Activated B cell treated with CpG ODN at 0.5 μM for 24 hours (primary cell): ENCODE data around the gene CD247. TPM values are rescaled to one million over a fixed set of nuclear protein-coding genes. Genes with fewer than 3 reads are reported as not detected.

Source experiments
- ATAC-seq: fragments of 200-7000 bp; cut with Tn5 transposase; one replicate; pipeline ENCODE4 v1.10.0; 2021; ENCODE audit warnings: low read depth, mild to moderate bottlenecking, moderate library complexity
- CTCF ChIA-PET: fragments of 350-600 bp; sonication (Branson Sonifier 250); formaldehyde crosslinking; loops from one replicate; lab custom pipeline; 2021; ENCODE audit warnings: antibody characterized with exemption; lab: Charles Lee
- POLR2A ChIA-PET: fragments of 350-600 bp; sonication (Branson Sonifier 250); formaldehyde crosslinking; loops from one replicate; lab custom pipeline; 2021; ENCODE audit warnings: antibody characterized with exemption; lab: Charles Lee
- DNase-seq: peaks from one replicate; pipeline ENCODE4 v3.0.0; 2022
- H3K27ac Mint-ChIP-seq: one replicate; pipeline ENCODE4 v1.8.0; 2020; ENCODE audit warnings: mixed read lengths
- H3K27me3 Mint-ChIP-seq: one replicate; pipeline ENCODE4 v1.8.0; 2021; ENCODE audit warnings: mixed read lengths
- H3K36me3 Mint-ChIP-seq: one replicate; pipeline ENCODE4 v1.8.0; 2021; ENCODE audit warnings: low read depth, mixed read lengths
- H3K4me1 Mint-ChIP-seq: one replicate; pipeline ENCODE4 v1.8.0; 2021; ENCODE audit warnings: mixed read lengths
- H3K4me3 Mint-ChIP-seq: one replicate; pipeline ENCODE4 v1.8.0; 2020; ENCODE audit warnings: mild to moderate bottlenecking, mixed read lengths
- H3K9me3 Mint-ChIP-seq: one replicate; pipeline ENCODE4 v1.8.0; 2020; ENCODE audit warnings: mixed read lengths
- intact Hi-C: fragments of 100-400 bp; cut with micrococcal nuclease; formaldehyde crosslinking; loops from one replicate; pipeline ENCODE4 v1.15.1; 2024
- total RNA-seq: library from RNA; stranded (reverse); gene quantifications from 2 replicates; pipeline ENCODE4 v1.2.3, GENCODE V29; 2022
- TF ChIP-seq, protein P1 (sequence below): fragments of 200-600 bp; IDR thresholded peaks from one replicate; pipeline ENCODE4 v1.8.0; 2022; ENCODE audit warnings: antibody characterized with exemption, mild to moderate bottlenecking

The CD247 gene
- total RNA-seq, 1 donor from 2014 or later = 1.0 TPM

DNA sequence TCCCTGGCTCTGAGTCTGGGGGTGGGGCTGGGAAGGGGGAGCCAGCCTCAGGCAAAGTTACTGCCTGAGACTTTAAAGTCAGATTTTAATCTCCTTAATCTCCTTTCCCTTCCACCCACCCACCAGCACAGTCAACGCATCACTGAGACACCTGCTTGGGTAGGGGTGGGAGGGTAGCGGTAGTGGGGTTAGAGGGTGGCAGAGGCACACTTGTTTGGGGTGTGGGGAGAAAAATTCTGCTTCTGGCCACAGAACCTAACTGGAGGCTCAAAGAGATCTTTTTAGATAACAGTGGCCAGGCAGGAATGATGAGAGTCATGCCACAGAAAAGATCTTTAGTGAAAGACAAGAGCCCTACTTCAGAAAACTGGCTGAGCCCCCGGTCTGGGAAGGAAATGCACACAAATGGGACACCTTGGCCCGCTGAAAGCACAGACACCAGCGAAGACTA is 44.1 kb downstream of the CD247 start:
- H3K4me1 Mint-ChIP-seq = no peaks in the 10 kb centered on the region
- H3K36me3 Mint-ChIP-seq = no peaks in the 10 kb centered on the region
- H3K9me3 Mint-ChIP-seq = peaks cover 4% of the 10 kb centered on the region
- no peak for ATAC-seq
- H3K27me3 Mint-ChIP-seq = peaks cover 24% of the 10 kb centered on the region
- ChIA-PET POLR2A (no interaction called here), CTCF (no interaction called here)
- H3K4me3 Mint-ChIP-seq = no peak overlapping the region
- H3K27ac Mint-ChIP-seq = no peak overlapping the region
- intact Hi-C loops = no loop called here
- TF ChIP-seq, protein P1, sequence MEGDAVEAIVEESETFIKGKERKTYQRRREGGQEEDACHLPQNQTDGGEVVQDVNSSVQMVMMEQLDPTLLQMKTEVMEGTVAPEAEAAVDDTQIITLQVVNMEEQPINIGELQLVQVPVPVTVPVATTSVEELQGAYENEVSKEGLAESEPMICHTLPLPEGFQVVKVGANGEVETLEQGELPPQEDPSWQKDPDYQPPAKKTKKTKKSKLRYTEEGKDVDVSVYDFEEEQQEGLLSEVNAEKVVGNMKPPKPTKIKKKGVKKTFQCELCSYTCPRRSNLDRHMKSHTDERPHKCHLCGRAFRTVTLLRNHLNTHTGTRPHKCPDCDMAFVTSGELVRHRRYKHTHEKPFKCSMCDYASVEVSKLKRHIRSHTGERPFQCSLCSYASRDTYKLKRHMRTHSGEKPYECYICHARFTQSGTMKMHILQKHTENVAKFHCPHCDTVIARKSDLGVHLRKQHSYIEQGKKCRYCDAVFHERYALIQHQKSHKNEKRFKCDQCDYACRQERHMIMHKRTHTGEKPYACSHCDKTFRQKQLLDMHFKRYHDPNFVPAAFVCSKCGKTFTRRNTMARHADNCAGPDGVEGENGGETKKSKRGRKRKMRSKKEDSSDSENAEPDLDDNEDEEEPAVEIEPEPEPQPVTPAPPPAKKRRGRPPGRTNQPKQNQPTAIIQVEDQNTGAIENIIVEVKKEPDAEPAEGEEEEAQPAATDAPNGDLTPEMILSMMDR = no peak
- DNase-seq = no peak

DNA sequence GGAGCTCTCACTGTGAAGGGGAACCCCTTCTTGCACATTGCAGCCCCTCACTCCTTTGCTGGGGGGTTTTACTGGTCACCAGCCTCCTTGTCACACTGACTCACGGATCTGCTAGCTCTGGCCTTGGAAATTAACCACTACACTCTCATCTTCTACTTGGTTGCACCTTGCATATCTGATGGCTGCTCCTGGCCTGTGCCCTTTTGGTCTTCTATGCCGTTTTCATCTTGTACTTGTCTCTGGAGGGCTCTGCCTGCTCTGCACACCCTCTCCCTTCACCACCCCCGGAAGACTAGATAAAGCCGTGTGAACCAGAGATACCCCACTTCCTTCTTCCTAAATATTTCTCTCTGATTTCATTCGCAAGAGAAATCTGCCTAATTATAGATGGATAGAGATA is 44.6 kb downstream of the CD247 start:
- CTCF ChIA-PET = no interaction called here

DNA sequence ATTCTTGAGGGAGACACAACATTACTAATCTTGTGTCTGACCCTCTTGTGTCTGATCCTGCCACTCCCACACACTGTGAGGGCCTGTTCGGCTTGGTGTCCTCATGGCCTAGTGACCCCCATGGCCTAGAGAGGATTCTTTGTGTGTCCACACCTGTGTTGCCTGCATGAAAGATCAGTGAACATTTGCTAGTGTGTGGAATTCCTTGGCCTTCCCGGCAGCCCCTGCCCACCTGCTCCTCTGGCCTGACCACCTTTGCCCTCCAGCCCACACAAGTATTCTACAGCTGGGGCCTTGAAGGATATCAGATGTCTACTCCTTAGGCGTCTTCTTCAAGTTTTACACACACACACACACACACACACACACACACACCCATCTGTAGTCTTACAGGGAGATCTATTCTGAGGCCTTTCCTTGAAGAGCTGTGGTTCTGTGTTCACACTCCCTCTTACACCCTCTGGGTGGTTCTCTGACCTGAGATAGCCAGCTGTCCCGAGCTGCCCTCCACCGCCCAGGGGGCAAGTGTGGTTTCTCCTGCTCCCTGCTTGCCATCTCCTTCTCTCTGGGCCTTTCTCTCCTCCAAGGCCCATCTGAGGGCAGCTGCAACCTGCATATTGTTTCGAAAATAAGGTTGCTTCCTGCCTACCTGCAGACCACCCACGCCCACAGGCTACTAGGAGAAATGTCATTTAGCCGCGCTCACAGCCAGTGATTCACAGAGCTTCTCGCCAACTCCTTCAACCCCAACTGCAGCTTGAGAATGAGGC is 45.4 kb downstream of the CD247 start:
- H3K4me3 Mint-ChIP-seq = no peak overlapping the region
- H3K27ac Mint-ChIP-seq = no peak overlapping the region
- ChIA-PET POLR2A (interaction anchor here (0.6 kb wide), 1 partner anchor 42 kb away, joined by 4 read pairs; no protein-coding TSS in a partner anchor), CTCF (no interaction called here)
- peaks cover 4% of the 10 kb centered on the region for H3K9me3 Mint-ChIP-seq
- TF ChIP-seq, protein P1 = no peak
- DNase-seq = no peak
- H3K4me1 Mint-ChIP-seq = no peaks in the 10 kb centered on the region
- peaks cover 26% of the 10 kb centered on the region for H3K27me3 Mint-ChIP-seq
- no peak for ATAC-seq
- no peaks in the 10 kb centered on the region for H3K36me3 Mint-ChIP-seq
- intact Hi-C loops = no loop called here

More for the DNA sequence above, 44.6 kb downstream of the CD247 start:
- H3K9me3 Mint-ChIP-seq = peaks cover 4% of the 10 kb centered on the region
- DNase-seq (no peak), ATAC-seq (no peak)
- no peaks in the 10 kb centered on the region for H3K4me1 Mint-ChIP-seq
- intact Hi-C loops = no loop called here
- POLR2A ChIA-PET = no interaction called here
- H3K4me3 Mint-ChIP-seq = no peak overlapping the region
- TF ChIP-seq, protein P1 = no peak
- H3K36me3 Mint-ChIP-seq = no peaks in the 10 kb centered on the region
- peaks cover 26% of the 10 kb centered on the region for H3K27me3 Mint-ChIP-seq
- no peak overlapping the region for H3K27ac Mint-ChIP-seq

DNA sequence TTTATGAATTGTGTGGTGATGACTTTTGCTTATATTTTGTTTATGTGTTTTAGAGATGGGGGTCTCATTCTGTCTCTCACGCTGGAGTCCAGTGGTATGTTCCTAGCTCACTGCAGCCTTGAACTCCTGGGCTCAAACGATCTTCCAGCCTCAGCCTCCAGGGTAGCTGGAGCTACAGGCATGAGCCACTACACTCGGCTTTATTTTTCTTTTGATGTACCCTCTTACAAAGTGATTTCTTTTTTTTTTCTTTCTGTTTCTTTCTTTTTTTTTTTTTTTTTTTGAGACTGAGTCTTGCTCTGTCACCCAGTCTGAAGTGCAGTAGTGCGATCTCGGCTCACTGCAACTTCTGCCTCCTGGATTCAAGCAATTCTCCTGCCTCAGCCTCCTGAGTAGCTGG is 46.8 kb downstream of the CD247 start:
- Mint-ChIP-seq H3K27me3 (peaks cover 21% of the 10 kb centered on the region), H3K9me3 (peaks cover 4% of the 10 kb centered on the region), H3K4me1 (no peaks in the 10 kb centered on the region), H3K36me3 (no peaks in the 10 kb centered on the region), H3K27ac (no peak overlapping the region), H3K4me3 (no peak overlapping the region)
- ChIA-PET POLR2A (no interaction called here), CTCF (no interaction called here)
- intact Hi-C loops = no loop called here
- no peak for DNase-seq
- no peak for ATAC-seq
- TF ChIP-seq, protein P1 = no peak

DNA sequence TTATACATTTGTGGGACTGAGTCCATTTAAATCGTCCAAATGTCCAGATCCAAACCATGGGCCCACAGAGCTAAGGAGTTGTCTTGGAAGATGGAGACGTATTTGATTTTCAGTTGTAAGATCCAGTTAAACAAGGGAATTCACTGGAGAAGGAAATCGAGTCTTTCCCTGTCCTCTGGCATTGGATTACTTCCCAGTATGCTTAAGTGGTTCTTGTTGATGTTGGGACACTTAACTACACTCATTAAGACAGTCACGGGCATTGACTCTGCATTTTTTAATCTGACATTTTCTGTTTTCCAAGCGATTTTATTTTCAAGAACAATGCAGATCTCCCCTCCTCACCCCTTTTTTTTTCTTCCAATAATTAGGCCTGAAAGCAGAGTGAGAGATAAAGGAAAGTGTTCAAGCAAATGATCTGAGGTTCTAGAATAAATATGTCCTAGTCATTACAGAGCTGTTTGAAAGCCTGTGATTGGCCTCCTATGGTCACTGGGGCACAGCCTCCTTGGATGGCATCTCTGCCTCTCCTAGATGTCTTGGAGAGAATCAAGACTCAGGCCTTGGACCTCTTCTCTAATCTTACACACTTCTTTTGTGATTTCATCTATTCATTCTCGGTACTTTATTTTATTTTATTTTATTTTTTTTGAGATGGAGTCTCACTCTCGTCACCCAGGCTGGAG is 48.9 kb downstream of the CD247 start:
- TF ChIP-seq, protein P1 = no peak
- Mint-ChIP-seq H3K27me3 (peaks cover 17% of the 10 kb centered on the region), H3K27ac (no peak overlapping the region), H3K36me3 (no peaks in the 10 kb centered on the region), H3K9me3 (no peaks in the 10 kb centered on the region), H3K4me1 (no peaks in the 10 kb centered on the region), H3K4me3 (no peak overlapping the region)
- intact Hi-C loops = no loop called here
- POLR2A ChIA-PET = no interaction called here
- ATAC-seq (no peak), DNase-seq (no peak)
- CTCF ChIA-PET = no interaction called here
